K562 treated with DMSO at 1 percent for 48 hours (cell line): Measurements from ENCODE around the gene ZNF396. TPM values are rescaled to one million over a fixed set of nuclear protein-coding genes. Genes with fewer than 3 reads are reported as not detected.

Source experiments
- total RNA-seq: library from RNA; unstranded; fragments of 300-600 nt; gene quantifications from 2 replicates; pipeline ENCODE4 v1.2.3, GENCODE V29; 2022; ENCODE audit warnings: low replicate concordance; ENCODE audit errors: extremely low read depth

The ZNF396 gene
- not detected in 2 replicates for total RNA-seq

DNA sequence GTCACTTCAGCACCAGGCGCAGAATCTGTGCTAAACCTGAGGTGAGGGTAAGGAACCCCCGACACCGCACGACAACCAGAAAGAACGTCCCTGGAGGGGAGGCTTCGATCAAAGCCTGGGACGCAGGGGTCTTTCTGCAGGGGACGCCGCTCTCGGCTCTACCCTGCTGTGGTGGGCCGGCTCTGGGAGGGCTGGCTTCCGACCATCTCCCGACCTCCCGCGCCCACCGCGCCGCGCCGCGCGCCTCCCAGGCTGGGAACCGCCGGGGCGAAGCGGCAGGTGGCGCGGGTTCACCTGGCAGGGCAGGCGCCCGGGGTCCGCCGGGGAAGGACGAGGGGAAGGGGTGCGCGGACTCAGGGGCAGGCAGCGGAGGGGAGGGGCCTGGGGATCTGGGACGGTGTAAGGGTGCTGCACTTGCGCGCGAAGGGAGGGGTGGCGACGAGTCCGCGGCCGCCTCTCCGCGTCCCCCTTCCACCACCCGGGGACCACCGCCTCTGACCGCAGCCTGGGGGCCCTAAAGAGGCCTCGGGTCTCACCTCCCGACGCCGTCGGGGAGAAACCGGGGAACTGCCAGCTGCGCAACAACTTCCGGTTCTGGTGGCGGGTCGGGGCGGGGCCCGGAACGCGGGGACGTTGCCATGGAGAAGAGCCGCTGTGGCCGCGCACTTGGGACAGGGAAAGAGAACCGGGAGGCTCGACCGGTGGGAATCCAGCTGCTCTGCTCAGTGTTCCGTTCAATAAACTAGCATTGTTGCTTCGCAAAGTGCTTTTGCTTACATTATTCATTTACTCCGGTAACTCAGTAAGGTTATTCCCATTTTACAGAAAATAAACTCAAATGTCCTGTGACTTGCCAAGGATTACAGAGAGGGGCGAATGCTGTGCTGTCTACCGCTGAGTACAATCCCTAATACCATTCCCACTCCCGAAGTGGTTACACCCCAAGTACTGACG is at the start of gene ZNF396:
Gene ZNF396, minus strand, starts transcription at position 596 of the 954 bp plus-strand sequence. CDS start 3,045 bp downstream, outside the sequence.

DNA sequence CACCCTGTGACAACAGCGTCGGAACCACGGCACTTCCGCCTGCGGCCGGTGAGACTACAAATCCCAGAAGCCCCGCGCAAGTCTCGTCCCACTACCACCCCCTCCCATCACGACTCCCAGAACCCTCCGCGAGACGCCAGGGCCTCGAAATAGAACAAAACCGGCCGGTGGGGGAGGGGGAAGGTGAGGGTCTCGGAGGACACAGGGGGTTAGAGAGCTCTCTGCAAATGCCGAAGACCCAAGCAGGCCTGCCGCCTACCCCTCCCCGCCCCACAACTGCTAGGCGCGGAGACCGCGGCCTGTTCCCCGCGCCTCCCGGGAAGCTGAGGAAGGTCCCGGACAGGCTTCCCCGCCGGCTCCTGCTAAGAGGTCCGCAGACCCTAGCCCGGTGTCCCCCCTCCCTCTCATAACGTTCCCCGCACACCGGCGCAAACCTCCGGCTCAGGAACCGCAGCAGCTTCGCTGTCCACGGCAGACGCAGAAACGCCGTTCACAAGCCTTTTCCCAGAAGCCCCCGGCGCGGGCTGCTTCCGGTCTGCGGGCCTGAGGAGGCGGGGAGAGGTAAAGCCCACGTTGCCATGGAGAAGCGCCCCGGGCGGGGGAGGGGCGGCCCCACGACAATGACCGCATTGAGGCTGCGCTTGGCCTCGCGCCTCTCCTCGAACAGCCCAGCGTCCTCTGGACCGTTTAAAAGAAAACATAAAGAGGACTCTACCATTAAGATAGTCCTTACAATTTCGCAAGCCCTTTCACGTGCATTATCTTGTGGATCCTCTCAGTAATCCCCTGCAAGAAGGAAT is 33.0 kb downstream of the ZNF396 start, which contains the start of gene ZNF24:
Gene ZNF24, minus strand, starts transcription at position 485 of the 800 bp plus-strand sequence. CDS start 3,770 bp downstream, outside the sequence.

Other genes with a start within 250 kb of the ZNF396 start
- not detected in 2 replicates for gene ZNF397, start 136.3 kb downstream of the ZNF396 start, total RNA-seq
- gene ZSCAN30, start 87.1 kb downstream of the ZNF396 start, total RNA-seq = not detected in 2 replicates
- not detected in 2 replicates for gene ZNF24, start 32.9 kb downstream of the ZNF396 start, total RNA-seq
- not detected in 2 replicates for gene INO80C, start 120.6 kb upstream of the ZNF396 start, total RNA-seq
- not detected in 2 replicates for gene GALNT1, start 204.4 kb upstream of the ZNF396 start, total RNA-seq